Lower leg skin (tissue), 4 donors: Measurements from ENCODE around the gene COL9A3. TPM values are rescaled to one million over a fixed set of nuclear protein-coding genes. Genes with fewer than 3 reads are reported as not detected.
"Not testable (repeated sequence)": the region's sequence is repeated elsewhere in the genome, so short reads cannot be mapped to it uniquely, and the experiment has no call there.

ENCODE experiments used
- DNase-seq, 2 donors: peaks; one replicate each; pipeline ENCODE4 v3.0.0-alpha.2; 2019; ENCODE audit warnings: low spot score in 2 of 2
- H3K4me3 ChIP-seq: fragments of 200-600 bp; sonication (generic); 2 replicates; pipeline ENCODE4 v1.5.1; 2017; ENCODE audit warnings: mild to moderate bottlenecking, low read depth; ENCODE audit not compliant: poor library complexity, severe bottlenecking
- CTCF ChIP-seq, 3 donors: fragments of 450-650 bp; IDR thresholded peaks; one replicate each; pipeline ENCODE4 v1.5.1; 2016; ENCODE audit warnings: antibody characterized with exemption in 3 of 3, mild to moderate bottlenecking in 3 of 3, moderate library complexity in 2 of 3
- POLR2A ChIP-seq, 2 donors: fragments of 450-650 bp; IDR thresholded peaks; one replicate each; pipeline ENCODE4 v1.6.1; 2016 to 2017; ENCODE audit warnings: antibody characterized with exemption in 2 of 2, mild to moderate bottlenecking in 1 of 2, moderate library complexity in 1 of 2
- WGBS, 2 donors: methylation state at CpG; one replicate each; pipeline ENCODE4 v1.1.5; 2018; 5-methylcytosine and 5-hydroxymethylcytosine counted together
- intact Hi-C: fragments of 100-400 bp; cut with DNase I; formaldehyde crosslinking; loops from one replicate; pipeline ENCODE4 v1.15.0; 2023; ENCODE audit warnings: low total_unique reads
- total RNA-seq, 4 donors: library from RNA; depleted of rRNA; stranded (reverse); fragments of >200 nt; gene quantifications; one replicate each; pipeline ENCODE4 v1.1.0, GENCODE V29; 2016

The COL9A3 gene
- total RNA-seq, 4 donors from 2014 or later = 5.6 to 14.1 (median 10.8) TPM

GRCh38 chr20:62843656-62844055 lies 26.8 kb downstream of the COL9A3 start:
- intact Hi-C loops = no loop called here
- no peak overlapping the region for H3K4me3 ChIP-seq
- no peak for DNase-seq
- 89 to 93% methylated on average over 10 of the region's 10 CpGs for WGBS, 2 donors
- no peak for TF ChIP-seq POLR2A (IDR thresholded peaks at IDR 0.05)
- no peak for TF ChIP-seq CTCF (IDR thresholded peaks at IDR 0.05)

- 93 to 98% methylated on average over 7 of the region's 7 CpGs for WGBS, 2 donors
- TF ChIP-seq POLR2A (IDR thresholded peaks at IDR 0.05) = no peak
- no peak for TF ChIP-seq CTCF (IDR thresholded peaks at IDR 0.05)
- DNase-seq = no peak
- H3K4me3 ChIP-seq = no peak overlapping the region
- intact Hi-C loops = no loop called here
Observed at GRCh38 chr20:62844182-62844581, 27.3 kb downstream of the COL9A3 start.

GRCh38 chr20:62845416-62846160 lies 28.7 kb downstream of the COL9A3 start:
- DNase-seq = no peak
- H3K4me3 ChIP-seq = no peak overlapping the region
- WGBS, 2 donors = 89% methylated on average over 16 of the region's 16 CpGs
- TF ChIP-seq CTCF (IDR thresholded peaks at IDR 0.05) (no peak), POLR2A (IDR thresholded peaks at IDR 0.05) (no peak)
- intact Hi-C loops = no loop called here

- H3K4me3 ChIP-seq = no peak overlapping the region
- DNase-seq = no peak
- TF ChIP-seq CTCF (IDR thresholded peaks at IDR 0.05) = no peak
- no peak for TF ChIP-seq POLR2A (IDR thresholded peaks at IDR 0.05)
- 86 to 88% methylated on average over 19 of the region's 19 CpGs for WGBS, 2 donors
- intact Hi-C loops = no loop called here
Observed at GRCh38 chr20:62846166-62846890, 29.5 kb downstream of the COL9A3 start.

- H3K4me3 ChIP-seq, intact Hi-C loops, DNase-seq: not testable (repeated sequence)
- whole genome bisulfite sequencing, 2 donors = 92 to 93% methylated on average over 7 of the region's 7 CpGs
Observed at GRCh38 chr20:62848917-62849316, 32.1 kb downstream of the COL9A3 start.

GRCh38 chr20:62849431-62849830 lies 32.6 kb downstream of the COL9A3 start:
- TF ChIP-seq CTCF (IDR thresholded peaks at IDR 0.05) = no peak
- TF ChIP-seq POLR2A (IDR thresholded peaks at IDR 0.05) = no peak
- no peak for DNase-seq
- intact Hi-C loops = no loop called here
- no peak overlapping the region for H3K4me3 ChIP-seq
